Measurements from ENCODE around the gene COL16A1.

The COL16A1 gene

GRCh38 chr1:31644560-31645273 is 59.1 kb downstream of the COL16A1 start, which contains the start of gene PEF1:
PEF1 (minus strand) TSS chr1:31644876; CDS start chr1:31644864, 12 bp downstream.
- DNase-seq, result peak; percentile 99

GRCh38 chr1:31643976-31644559 is 59.7 kb downstream of the COL16A1 start:
- no peak for DNase-seq

DNA sequence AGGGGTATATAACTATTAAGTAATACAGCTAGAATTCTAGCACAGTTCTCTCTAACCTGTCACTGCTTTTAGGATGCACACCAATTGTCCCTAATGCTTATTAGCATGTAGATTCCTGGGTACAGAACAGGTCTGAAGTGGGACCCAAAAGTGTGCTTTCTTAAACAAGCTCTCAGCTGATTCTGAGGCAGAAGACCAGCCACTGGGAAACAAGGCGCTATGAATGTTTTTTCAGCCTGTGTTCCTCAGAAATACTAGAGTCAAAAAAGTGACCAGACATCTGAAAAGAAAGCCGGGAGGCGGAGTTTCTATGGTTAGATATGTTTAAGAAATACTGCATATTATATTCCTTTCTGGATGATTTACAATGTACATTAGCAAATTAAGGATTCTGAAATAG is 60.9 kb downstream of the COL16A1 start:
- DNase-seq, result no peak

- DNase-seq, result no peak
Observed at GRCh38 chr1:31642366-31642765, 61.5 kb downstream of the COL16A1 start.

DNA sequence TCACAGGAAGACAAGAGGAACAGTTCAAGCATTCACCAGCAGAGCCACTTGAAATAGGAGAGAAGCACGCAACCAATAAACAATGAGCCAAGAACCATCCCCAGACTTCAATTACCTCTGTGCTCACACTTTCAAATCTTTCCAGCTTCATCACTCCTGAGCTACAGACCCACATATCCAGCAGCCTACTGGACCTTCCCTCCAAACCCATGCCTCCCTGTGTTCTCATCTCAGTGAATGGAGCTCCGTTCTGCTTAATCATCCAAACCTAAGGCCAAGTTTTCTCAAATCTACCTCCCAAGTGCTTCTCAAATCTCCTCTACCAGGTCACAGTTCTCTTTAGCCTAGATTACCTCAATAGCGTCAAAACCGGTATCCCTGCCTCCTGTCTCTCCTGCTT is 62.9 kb downstream of the COL16A1 start:
- no peak for DNase-seq

DNA sequence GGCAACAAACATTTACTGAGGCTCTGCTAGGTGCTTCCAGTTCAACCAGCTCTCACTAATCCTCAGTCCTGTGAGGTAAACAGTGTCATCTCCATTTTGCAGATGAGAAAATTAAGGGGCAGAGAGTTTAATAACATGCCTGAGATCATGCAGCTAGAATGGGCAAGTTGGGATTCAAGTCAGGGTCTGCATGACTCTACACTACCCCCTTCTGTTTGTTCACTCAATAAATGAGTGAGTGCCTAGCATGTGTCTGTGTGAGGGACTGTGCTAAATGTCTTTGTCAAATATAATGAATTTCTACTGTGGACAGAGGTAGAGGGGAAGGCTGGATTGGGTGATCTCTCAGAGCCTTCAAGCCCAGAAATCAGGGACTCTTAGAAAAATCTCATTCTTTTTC is 63.6 kb downstream of the COL16A1 start:
- DNase-seq, result no peak

DNA sequence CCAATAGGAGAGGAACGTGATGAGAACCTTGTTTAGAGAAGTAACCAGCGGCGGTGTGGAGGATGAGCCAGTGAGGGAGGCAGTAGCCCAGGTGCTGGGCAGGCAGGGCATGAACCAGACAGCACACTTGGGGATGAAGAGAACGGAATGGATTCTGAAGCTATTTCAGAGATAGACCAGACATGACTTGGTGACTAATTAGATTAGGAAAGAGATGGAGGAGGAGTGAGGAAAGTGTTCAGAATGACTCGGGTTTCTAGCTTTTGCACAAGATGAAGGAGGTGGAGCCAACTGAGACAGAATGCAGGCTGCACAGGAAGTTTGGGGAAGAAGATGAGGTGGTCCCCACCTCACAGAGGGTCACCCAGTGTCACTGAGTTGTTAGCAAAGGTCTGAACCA is 64.3 kb downstream of the COL16A1 start:
- no peak for DNase-seq

DNA sequence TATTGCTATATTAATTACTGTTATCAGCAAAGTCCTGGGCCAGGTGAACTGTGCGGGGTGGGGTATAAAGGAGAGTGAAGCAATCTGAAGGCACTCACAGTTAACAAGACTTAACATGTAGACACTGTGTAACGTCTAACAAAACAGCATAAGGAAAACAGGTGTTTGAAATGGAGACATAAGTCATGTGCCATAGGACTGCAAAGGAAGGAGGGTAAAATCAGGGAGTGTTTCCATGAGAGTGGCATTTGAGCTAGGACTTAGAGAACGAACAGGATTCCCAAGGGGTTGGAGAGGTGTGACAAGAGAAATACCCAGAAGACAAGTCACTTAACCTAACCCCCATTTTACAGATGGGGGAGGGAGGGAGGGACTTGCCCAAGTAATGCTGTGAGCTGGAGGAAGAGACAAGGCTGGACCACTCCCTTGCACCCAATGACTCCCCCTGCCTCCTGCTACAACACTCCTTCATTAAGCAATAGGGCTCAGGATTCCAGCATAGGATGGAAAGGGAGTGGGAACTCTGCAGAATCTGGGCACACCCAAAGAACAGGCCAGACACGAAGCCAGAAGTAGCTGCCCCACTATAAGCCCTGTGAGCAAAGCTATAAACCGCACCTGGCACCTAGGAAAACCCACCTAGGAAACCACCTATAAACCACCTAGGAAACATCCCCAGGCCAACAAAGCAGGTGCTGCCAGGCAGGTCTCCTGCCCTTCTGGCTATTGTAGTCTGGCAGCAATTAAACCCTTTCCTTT is 65.7 kb downstream of the COL16A1 start:
- DNase-seq, result no peak

- no peak for DNase-seq
Observed at GRCh38 chr1:31633117-31633516, 70.7 kb downstream of the COL16A1 start.

DNA sequence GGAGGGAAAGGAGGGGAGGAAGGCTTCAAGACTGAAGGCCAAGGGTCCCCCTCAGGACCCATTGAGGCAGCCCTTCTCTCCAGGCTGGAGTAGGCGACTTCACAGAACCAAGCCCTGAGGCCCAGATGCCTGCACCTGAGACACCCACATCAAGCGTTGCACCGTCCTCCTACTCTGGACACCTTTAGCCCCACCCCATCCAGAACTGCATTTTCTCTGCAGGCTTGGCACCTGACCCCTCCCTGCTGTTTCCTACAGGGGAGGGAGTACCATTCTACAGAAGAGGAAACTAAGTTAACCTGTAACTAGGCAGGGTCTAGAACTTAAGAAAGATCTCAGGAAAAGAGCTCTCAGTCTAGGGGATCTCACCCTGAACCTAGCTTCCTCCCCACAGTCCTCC is 71.2 kb downstream of the COL16A1 start:
- DNase-seq, result no peak

DNA sequence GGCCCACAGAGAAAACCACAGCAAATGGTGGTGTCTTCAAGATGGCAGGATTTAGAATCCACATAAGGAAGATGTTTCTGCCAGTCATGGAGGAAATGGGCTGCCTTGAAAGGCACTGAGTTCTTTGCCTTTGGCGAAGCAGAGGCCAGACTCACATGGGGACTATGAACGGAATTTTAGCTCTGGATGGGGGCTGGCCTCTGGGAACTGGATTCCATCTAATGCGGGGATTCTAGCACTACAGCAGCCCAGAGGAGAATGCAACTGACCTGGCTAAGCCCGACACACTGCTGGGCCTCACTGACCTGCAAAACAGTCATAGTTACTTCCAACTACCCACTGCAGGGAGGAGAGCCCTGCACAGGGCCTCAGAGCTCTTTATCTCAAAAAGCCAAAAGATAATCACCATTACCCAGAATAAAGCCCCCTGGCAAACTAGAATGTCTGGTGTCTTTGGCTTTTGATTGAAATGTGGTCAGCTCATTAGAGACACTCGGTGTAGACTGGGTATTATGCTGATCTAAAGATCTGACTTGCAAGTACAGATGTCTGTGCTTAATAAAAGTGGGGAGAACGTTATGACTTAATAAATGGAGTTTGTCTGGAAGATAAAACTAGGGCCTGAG is 74.8 kb downstream of the COL16A1 start:
- no peak for DNase-seq

- no peak for DNase-seq
Observed at GRCh38 chr1:31627930-31628559, 75.8 kb downstream of the COL16A1 start.

DNA sequence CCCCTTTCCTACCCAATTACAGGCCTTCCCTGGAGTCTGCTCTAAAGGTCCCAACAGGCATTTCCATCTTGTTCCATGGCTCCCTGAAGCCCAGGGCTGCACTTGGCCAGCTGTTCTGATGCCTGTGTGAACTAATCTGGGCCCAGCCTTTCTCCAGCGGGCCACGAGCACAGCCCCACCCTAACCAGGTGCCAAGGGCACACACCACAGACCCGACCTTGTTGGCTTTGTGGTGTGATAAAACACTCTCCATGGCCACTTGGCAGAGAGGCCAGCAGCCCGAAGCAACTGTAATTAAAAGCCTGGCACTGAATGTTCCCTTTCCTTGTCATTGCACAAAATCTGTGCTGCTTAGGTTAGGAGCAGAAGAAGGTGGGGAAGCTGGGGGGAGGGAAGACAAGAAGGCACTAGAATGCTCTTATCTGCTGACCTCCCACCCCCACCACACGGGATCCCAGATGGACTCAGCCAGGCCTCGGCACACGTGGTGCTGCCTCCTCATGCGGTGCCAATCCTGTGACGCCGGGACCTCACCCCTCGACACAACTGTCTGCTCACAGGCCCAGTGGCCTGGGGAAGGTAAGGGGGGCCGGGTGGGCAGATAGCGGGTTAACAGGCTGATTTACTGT is 76.4 kb downstream of the COL16A1 start:
- DNase-seq, result no peak

GRCh38 chr1:31626223-31627207 is 77.3 kb downstream of the COL16A1 start:
- no peak for DNase-seq

- DNase-seq, result no peak
Observed at GRCh38 chr1:31625561-31626222, 78.1 kb downstream of the COL16A1 start.

DNA sequence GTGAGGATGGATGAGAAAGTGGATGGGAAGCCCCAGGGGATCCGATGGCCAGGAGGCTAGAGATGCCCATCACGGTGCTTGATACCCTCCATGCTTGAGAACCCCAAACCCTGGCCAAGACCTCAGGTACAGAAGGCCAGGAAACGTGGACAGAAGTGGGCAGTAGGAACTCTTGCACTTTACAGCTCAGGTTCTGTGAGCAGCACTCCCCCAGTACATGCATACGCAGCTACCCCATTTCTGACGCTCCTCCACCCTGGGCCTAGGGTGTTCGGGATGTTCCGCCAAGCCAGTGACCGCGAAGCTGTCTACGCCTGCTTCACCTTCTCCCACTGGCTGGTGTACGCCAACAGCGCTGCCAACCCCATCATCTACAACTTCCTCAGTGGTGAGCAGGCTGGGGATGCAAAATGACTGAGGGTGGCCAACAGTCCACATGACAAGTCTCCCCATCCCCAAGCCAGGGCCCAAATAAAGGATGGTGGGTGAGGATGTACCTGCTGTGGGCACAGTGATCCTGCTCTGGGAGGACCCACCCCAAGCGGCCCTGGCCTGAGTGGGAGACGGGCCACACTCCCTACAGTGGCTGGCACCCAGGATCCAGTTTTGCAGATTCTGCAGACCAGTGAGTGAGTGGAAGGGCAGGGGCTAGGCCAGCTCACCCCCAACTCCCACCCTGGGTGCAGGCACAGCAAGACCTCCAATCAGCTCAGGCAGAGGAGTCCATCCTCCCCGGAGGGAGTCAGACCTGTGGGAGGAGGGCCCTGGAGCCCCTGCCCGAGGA is 78.9 kb downstream of the COL16A1 start:
- DNase-seq, result no peak

GRCh38 chr1:31624309-31624708 is 79.5 kb downstream of the COL16A1 start:
- no peak for DNase-seq

DNA sequence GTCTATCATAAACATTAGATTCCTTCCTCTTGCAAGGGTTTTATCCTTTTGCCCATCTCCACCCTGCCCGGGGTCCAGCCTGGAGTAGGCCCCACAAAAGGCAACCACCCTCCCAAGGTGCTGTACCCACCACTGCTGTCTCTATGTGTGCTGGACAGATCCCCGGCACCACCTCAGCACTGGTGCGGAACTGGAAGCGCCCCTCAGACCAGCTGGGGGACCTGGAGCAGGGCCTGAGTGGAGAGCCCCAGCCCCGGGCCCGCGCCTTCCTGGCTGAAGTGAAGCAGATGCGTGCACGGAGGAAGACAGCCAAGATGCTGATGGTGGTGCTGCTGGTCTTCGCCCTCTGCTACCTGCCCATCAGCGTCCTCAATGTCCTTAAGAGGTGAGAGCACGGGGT is 80.5 kb downstream of the COL16A1 start:
- DNase-seq, result no peak

GRCh38 chr1:31621847-31622730 is 81.7 kb downstream of the COL16A1 start:
- no peak for DNase-seq

Measured in NCI-H526 treated with DMSO at 0.1 percent for 48 hours (cell line).